Activated CD4-positive, alpha-beta memory T cell treated with anti-CD3 and anti-CD28 coated beads for 36 hours (primary cell): ENCODE data around the gene MRGPRD. TPM values are rescaled to one million over a fixed set of nuclear protein-coding genes. Genes with fewer than 3 reads are reported as not detected.
A peak's percentile ranks its signal among the peaks of the same experiment; 100 is the strongest.

Experiments used
- CTCF ChIA-PET: fragments of 350-600 bp; sonication (Branson Sonifier 250); formaldehyde crosslinking; loops from one replicate; lab custom pipeline; 2021; ENCODE audit warnings: antibody characterized with exemption, inconsistent platforms; lab: Charles Lee
- POLR2A ChIA-PET: fragments of 350-600 bp; sonication (Branson Sonifier 250); formaldehyde crosslinking; loops from one replicate; lab custom pipeline; 2021; ENCODE audit warnings: antibody characterized with exemption; lab: Charles Lee
- DNase-seq: peaks from one replicate; pipeline ENCODE4 v3.0.0-alpha.2; 2020
- H3K27ac Mint-ChIP-seq: one replicate; pipeline ENCODE4 v1.8.0; 2021; ENCODE audit warnings: mixed read lengths
- H3K27me3 Mint-ChIP-seq: one replicate; pipeline ENCODE4 v1.8.0; 2021; ENCODE audit warnings: mixed read lengths
- H3K36me3 Mint-ChIP-seq: one replicate; pipeline ENCODE4 v1.8.0; 2021; ENCODE audit warnings: mixed read lengths
- H3K4me1 Mint-ChIP-seq: one replicate; pipeline ENCODE4 v1.8.0; 2021; ENCODE audit warnings: low read depth, mixed read lengths
- H3K4me3 Mint-ChIP-seq: one replicate; pipeline ENCODE4 v1.8.0; 2021; ENCODE audit warnings: mild to moderate bottlenecking, mixed read lengths
- H3K9me3 Mint-ChIP-seq: one replicate; pipeline ENCODE4 v1.8.0; 2021; ENCODE audit warnings: mixed read lengths
- intact Hi-C: fragments of 100-400 bp; cut with micrococcal nuclease; formaldehyde crosslinking; loops from one replicate; pipeline ENCODE4 v1.15.1; 2023
- total RNA-seq, 2 experiments: library from RNA; stranded (reverse); gene quantifications; one replicate each; pipeline ENCODE4 v1.2.3, GENCODE V29; 2021

The MRGPRD gene
- total RNA-seq, 2 experiments from 2014 or later: not detected

DNA sequence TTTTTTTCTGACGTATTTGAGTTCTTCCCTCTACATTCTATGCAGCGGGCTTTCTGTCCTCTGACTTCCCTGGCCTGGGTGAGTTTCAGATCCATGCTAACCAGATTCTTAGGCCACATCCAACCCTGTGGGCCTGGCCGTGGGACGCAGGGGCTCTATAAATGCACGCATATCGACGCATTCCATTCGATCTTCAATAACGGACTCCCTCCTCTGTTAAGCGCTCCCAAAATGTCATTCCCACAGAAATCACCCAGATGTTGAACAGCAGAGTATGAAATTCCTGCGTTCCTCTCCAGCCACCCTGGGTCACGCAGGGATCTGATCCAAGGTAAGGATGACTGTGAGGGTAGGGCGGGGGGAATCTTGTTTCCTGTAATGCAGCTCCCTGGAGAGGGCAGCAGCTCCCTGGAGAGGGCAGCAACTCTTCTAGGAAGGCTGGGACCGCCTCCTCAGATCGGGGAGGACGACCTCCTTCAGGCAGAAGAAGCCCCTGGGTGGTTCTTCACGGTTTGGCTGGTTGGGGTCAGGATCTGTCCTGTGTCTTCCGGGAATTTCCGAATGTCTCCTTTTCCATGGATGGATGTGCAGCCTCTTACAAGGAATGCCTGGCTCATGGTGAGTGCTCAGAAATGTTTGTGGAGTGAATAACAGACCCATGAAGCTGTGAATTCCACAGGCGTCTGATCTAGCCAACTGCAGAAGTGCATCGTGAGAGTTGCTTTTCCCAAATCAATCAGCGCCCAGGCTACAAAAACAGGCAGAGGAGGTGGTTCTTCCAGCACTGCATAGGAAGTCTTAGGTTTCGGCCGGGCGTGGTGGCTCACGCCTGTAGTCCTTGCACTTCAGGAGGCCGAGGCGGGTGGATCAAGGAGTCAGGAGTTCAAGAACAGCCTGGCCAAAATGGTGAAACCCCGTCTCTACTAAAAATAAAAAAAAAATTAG is 12.2 kb downstream of the MRGPRD start:
- no peak overlapping the region for H3K27ac Mint-ChIP-seq
- intact Hi-C loops: loop anchor here (10.0 kb wide), 1 partner anchor 116 kb away; no protein-coding TSS in a partner anchor
- H3K36me3 Mint-ChIP-seq: peaks cover 8% of the 10 kb centered on the region
- ChIA-PET CTCF (no interaction called here), POLR2A (no interaction called here)
- no peaks in the 10 kb centered on the region for H3K27me3 Mint-ChIP-seq
- H3K9me3 Mint-ChIP-seq: peaks cover 6% of the 10 kb centered on the region
- DNase-seq: peak; percentile 1
- H3K4me1 Mint-ChIP-seq: peaks cover 29% of the 10 kb centered on the region
- H3K4me3 Mint-ChIP-seq: no peak overlapping the region

DNA sequence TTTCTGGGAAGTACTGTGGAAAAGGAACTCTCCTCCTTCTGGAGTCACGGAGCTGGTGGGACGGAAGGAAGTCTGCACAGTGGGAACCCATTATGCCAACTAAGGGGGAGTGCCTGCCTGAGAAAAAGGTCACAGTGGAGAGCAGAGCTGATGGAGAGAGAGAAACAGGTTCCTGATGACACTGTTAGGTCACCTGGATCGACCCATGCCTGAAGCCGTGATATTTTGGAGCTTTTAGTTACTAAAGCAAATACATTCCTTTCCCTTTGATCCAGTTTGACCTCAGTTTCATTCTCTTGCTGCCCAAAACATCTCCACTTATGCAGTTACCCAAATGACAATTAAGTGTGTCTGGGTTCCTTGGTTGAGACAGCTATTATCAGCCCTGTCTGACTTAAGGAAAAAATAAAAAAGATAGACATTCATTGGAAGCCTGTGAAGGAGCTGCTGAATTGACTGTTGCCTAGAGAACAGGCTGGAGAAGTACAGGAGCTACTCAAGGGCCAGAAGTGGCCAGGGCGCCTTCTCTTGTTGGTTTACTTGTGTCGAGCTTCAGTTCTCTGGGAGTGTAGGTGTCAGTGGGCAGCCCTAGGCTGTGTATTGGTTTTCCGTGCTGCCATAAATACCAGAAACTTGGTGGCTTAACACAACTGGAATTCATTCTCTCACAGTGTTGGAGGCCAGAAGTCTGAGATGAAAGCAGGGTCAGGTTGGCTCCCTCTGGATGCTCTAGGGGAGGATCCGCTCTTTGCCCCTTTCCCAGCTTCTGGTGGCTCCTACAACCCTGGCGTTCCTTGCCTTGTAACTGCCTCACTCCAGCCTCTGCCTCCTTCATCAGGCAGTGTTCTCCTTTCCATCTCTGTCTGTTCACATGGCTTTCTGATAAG is 13.6 kb downstream of the MRGPRD start:
- ChIA-PET CTCF (no interaction called here), POLR2A (no interaction called here)
- H3K27me3 Mint-ChIP-seq: no peaks in the 10 kb centered on the region
- peaks cover 37% of the 10 kb centered on the region for H3K4me1 Mint-ChIP-seq
- DNase-seq: peak; percentile 3
- intact Hi-C loops: loop anchor here (10.0 kb wide), 1 partner anchor 118 kb away; no protein-coding TSS in a partner anchor
- H3K36me3 Mint-ChIP-seq: peaks cover 9% of the 10 kb centered on the region
- peaks cover 6% of the 10 kb centered on the region for H3K9me3 Mint-ChIP-seq
- no peak overlapping the region for H3K4me3 Mint-ChIP-seq
- H3K27ac Mint-ChIP-seq: no peak overlapping the region

DNA sequence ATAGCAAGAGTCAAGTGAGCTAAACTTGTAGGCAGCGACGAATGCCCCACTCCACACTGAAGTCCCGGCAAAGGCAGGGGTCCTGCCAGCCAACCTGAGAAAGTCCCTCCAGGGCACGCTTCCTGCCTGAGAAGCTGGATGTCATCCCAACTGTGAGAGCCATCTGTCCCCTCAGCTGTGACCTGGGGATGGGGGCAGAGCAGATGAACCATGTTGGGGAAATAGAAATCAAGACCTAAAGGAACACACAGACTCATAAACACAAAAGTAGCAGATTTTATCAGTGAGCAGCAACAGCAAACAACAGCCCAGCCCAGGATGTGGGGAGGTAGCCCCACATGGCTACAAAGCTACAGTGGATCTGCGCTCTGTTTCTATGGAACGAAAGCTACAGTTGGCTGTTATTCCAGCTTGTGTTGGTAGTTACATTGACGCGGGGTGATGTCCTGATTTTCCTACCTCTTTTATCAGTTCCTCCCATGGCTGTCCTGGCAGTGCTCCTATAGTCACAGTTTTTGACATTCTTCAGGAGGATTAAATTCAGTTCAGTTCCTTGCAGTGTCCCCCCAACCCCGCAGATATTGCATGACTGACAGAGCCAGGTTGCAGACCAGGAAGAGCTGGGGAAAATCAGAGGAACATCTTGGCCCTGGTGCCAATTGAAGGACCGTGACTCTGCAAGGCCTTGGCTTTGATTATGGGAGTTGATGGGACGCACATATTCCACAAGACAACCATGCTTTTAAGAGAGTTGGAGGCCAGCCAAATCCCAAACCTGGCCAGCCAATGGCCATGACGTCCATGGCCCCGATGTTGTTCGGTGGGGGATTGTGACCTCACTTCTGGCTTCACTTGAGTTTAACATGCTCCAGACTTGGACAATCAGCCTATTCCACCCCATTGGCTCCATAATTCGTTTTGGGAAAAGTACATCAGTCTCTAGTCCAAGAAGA is 14.6 kb downstream of the MRGPRD start:
- peak overlapping the region; percentile 42 for H3K27ac Mint-ChIP-seq
- peak; percentile 10 for DNase-seq
- peaks cover 9% of the 10 kb centered on the region for H3K36me3 Mint-ChIP-seq
- intact Hi-C loops: loop anchor here (10.0 kb wide), 1 partner anchor 119 kb away; no protein-coding TSS in a partner anchor
- no peak overlapping the region for H3K4me3 Mint-ChIP-seq
- POLR2A ChIA-PET: no interaction called here
- peaks cover 6% of the 10 kb centered on the region for H3K9me3 Mint-ChIP-seq
- CTCF ChIA-PET: interaction anchor here (0.6 kb wide), 1 partner anchor 9 kb away, joined by 3 read pairs; no protein-coding TSS in a partner anchor
- no peaks in the 10 kb centered on the region for H3K27me3 Mint-ChIP-seq
- peaks cover 37% of the 10 kb centered on the region for H3K4me1 Mint-ChIP-seq

DNA sequence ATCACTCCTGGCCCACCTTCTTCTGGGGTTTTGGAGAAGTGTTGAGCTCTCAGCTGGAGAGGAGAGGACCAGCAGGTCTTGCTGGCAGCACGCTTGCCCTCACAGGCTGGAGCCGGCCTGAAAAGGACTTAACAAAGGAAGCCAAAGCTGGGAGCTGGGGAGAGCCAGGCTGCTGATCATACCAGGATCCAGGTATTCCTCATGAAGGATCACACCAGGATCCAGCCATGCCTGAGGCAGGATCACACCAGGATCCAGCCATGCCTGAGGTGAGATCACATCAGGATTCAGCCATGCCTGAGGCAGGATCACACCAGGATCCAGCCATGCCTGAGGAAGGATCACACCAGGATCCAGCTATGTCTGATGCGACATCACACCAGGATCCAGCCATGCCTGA is 17.0 kb downstream of the MRGPRD start:
- DNase-seq: no peak
- Mint-ChIP-seq H3K4me1 (peaks cover 37% of the 10 kb centered on the region), H3K27me3 (no peaks in the 10 kb centered on the region), H3K27ac (no peak overlapping the region), H3K9me3 (peaks cover 6% of the 10 kb centered on the region), H3K36me3 (peaks cover 9% of the 10 kb centered on the region), H3K4me3 (peak overlapping the region; percentile 8)
- CTCF ChIA-PET: no interaction called here
- POLR2A ChIA-PET: no interaction called here
- intact Hi-C loops: loop anchor here (10.0 kb wide), 1 partner anchor 121 kb away; no protein-coding TSS in a partner anchor

DNA sequence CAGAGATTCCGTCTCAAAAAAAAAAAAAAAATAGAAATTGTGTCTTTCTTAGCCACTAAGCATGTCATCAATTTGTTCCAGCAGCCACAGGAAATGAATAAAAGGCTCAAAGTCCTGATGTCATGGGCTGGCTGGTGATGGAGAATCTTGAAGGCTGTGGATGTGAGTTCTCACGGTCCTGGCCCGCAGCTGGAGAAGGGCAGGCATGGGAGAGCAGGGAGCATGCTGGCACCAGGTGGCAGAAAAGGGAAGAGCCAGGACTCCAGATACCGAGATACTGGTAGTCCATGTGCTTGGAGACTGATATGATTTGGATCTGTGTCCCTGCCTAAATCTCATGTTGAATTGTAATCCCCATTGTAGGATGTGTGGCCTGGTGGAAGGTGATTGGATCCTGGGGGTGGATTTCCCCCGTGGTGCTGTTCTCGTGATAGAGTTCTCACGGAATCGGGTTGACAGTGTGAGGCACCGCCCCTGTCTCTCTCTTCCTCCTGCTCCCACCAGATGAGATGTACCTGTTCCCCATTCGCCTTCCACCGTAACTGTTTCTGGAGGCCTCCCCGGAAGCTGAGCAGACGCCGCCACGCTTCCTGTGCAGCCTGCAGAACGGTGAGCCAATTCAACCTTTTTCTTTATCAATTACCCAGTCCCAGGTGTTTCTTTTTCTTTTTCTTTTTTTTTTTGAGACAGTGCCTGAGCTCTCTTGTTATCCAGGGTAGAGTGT is 18.1 kb downstream of the MRGPRD start:
- CTCF ChIA-PET: no interaction called here
- intact Hi-C loops: loop anchor here (10.0 kb wide), 1 partner anchor 122 kb away; no protein-coding TSS in a partner anchor
- POLR2A ChIA-PET: no interaction called here

DNA sequence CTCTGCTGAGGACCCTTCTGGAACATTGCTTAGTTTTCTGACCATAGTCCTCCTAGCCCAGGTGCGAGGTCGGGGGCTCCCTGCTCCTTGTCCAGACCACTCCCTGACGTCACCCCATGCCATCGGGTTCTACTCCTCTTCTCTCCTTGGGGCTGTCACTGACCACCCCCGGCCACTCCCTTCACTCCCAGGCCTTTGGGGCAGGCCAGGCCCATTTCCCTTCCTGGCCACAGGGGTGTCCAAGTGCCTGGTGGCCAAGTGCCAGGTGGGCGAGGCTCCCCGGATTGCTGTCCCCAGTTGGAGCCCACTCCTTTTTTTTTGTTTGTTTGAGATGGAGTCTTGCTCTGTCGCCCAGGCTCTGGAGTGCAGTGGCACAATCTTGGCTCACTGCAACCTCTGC is 19.5 kb downstream of the MRGPRD start:
- Mint-ChIP-seq H3K9me3 (peaks cover 6% of the 10 kb centered on the region), H3K36me3 (peaks cover 9% of the 10 kb centered on the region), H3K4me1 (peaks cover 32% of the 10 kb centered on the region), H3K4me3 (no peak overlapping the region), H3K27me3 (no peaks in the 10 kb centered on the region), H3K27ac (no peak overlapping the region)
- CTCF ChIA-PET: no interaction called here
- DNase-seq: no peak
- POLR2A ChIA-PET: no interaction called here
- intact Hi-C loops: loop anchor here (10.0 kb wide), 1 partner anchor 124 kb away; no protein-coding TSS in a partner anchor

More for the DNA sequence above, 18.1 kb downstream of the MRGPRD start:
- peak overlapping the region; percentile 84 for H3K27ac Mint-ChIP-seq
- H3K27me3 Mint-ChIP-seq: no peaks in the 10 kb centered on the region
- DNase-seq: peak; percentile 58
- peaks cover 9% of the 10 kb centered on the region for H3K36me3 Mint-ChIP-seq
- H3K9me3 Mint-ChIP-seq: peaks cover 6% of the 10 kb centered on the region
- H3K4me3 Mint-ChIP-seq: peak overlapping the region; percentile 66
- peaks cover 37% of the 10 kb centered on the region for H3K4me1 Mint-ChIP-seq

DNA sequence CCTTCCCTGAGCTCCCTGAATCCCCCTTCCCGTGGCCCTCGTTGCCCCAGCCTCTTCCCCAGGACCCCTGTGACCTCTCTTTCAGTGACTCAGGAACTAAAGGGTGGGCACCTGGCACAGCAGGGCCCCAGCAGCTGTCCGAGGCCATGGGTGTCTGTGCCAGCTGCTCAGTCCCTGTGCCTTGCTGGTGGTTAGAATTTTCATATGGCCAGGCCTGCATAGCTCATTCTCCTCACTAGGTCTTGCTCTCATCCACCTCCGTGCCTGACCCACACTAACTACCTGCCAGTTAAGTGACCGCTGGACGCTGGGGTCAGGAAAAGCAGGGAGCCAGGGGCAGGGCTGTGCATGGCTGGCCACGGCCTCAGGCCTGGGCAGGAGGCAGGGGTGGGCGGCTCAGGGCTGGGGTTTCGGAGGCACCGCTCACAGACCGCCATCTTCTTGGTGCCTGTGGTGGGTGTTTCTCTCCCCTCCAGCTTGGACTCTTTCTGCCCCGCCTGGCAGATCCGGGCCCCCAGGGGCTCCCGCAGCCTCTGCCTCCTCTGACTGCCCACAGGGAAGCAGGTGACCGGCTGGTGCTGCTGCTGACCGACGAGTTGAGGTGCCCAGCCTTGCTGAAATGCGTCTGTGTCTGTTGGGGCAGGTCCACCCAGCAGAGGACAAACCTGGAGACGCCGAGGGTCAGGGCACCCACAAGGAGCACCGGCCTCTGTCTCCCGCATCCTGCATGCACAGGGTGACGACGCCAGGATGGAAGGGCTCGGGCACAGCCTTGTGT is 20.3 kb downstream of the MRGPRD start:
- H3K27me3 Mint-ChIP-seq: no peaks in the 10 kb centered on the region
- CTCF ChIA-PET: no interaction called here
- DNase-seq: no peak

DNA sequence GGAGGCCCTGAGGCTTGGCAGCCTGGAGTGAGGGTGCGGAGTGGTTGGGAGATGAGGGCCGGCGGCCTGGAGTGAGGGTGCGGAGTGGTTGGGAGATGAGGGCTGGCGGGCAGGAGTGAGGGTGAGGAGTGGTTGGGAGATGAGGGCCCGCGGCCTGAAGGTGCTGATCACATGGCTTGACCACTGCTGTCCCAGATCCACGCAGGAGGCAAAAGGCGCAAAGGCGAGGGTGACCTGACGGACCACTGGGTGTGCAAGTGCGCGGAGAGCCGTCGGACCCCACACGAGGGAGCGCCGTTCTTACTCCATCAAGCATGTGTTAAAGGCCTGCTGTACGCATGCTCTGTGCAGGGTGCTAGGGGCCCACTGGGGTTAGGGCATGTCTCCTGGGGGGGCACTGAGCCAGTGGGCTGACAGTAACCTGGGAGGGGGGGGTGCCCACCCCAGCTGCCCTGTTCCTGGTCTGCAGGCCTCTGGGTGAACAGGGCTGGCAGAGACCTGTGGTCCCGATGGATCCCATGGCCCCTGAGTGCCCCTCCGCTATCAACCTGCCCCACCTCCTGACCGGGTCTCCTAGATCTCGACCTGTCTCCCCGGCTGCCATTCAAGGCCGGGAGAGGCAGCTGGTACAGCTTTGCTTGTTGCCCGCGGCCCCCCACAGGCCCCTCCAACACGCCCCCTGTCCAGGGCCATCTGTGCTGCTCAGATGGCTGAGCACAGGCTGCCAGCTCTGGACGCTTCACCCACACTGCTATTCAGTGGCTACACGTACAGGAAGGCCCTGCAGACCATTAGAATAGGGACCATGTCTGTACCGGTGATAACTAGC is 21.1 kb downstream of the MRGPRD start:
- intact Hi-C loops: loop anchor here (10.0 kb wide), 1 partner anchor 125 kb away; no protein-coding TSS in a partner anchor
- DNase-seq: no peak
- Mint-ChIP-seq H3K36me3 (peaks cover 7% of the 10 kb centered on the region), H3K4me1 (peaks cover 19% of the 10 kb centered on the region), H3K27ac (no peak overlapping the region), H3K9me3 (peaks cover under 1% of the 10 kb centered on the region), H3K4me3 (no peak overlapping the region), H3K27me3 (no peaks in the 10 kb centered on the region)
- POLR2A ChIA-PET: no interaction called here
- CTCF ChIA-PET: no interaction called here

More for the DNA sequence above, 20.3 kb downstream of the MRGPRD start:
- Mint-ChIP-seq H3K27ac (no peak overlapping the region), H3K9me3 (peaks cover 6% of the 10 kb centered on the region), H3K4me1 (peaks cover 24% of the 10 kb centered on the region), H3K4me3 (no peak overlapping the region), H3K36me3 (peaks cover 7% of the 10 kb centered on the region)
- POLR2A ChIA-PET: no interaction called here
- intact Hi-C loops: loop anchor here (10.0 kb wide), 1 partner anchor 124 kb away; no protein-coding TSS in a partner anchor

DNA sequence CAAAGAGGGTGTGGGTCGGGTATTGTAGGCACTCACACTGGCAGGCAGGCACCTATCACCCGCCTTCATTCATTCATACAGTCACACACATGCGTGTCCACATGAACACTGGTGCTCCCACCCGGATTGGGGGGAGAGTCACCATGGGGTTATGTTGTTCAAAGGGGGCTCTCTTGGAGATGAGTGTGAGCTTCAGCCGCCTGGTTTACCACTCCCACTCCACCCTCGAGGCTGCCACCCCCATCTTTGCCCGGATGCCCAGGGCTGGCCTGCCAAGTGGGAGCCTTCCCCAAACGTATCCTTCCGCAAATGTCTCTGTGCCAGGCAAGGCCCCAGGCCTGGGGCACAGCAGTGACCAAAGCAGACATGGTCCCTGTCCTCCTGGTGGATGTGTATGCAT is 22.6 kb downstream of the MRGPRD start:
- H3K4me1 Mint-ChIP-seq: peaks cover 6% of the 10 kb centered on the region
- DNase-seq: no peak
- H3K27me3 Mint-ChIP-seq: no peaks in the 10 kb centered on the region
- CTCF ChIA-PET: no interaction called here
- no peak overlapping the region for H3K4me3 Mint-ChIP-seq
- no peaks in the 10 kb centered on the region for H3K9me3 Mint-ChIP-seq
- POLR2A ChIA-PET: no interaction called here
- intact Hi-C loops: no loop called here
- H3K27ac Mint-ChIP-seq: no peak overlapping the region
- H3K36me3 Mint-ChIP-seq: peaks cover 1% of the 10 kb centered on the region
